Measurements from ENCODE around the gene HEXIM2. TPM values are rescaled to one million over a fixed set of nuclear protein-coding genes. Genes with fewer than 3 reads are reported as not detected.
A peak's percentile ranks its signal among the peaks of the same experiment; 100 is the strongest.

Gene HEXIM2
- total and polyA plus RNA-seq, 2 of the 13 experiments (the other 11 are each of a cell fraction or from before 2014, with no cell fraction given): 27.1 to 32.4 TPM

DNA sequence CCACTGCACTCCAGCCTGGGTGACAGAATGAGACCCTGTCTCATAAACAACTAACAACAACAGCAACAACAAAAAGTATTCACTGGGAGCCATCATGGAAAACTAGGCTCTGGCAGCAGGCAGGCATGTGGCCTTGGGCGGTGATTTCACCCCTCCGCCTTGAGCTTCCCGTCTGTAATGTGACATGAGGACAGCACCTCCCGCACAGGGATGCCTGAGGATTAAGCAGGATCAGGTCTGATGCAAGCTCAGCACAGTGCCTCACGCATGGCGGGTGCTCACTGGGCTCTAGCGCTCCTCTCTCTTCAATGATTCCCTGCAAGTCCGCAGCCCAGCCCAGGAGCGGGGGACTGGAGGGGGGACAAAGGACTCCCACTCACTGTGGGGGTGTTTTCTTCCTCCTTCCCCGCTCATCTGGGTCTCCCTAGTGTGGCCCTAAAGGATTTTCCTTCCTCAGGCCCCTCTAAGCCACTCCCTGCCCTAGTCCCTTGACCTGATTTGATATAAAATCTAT lies 32.2 kb upstream of the HEXIM2 start (continued):
- TF ChIP-seq, protein P1, sequence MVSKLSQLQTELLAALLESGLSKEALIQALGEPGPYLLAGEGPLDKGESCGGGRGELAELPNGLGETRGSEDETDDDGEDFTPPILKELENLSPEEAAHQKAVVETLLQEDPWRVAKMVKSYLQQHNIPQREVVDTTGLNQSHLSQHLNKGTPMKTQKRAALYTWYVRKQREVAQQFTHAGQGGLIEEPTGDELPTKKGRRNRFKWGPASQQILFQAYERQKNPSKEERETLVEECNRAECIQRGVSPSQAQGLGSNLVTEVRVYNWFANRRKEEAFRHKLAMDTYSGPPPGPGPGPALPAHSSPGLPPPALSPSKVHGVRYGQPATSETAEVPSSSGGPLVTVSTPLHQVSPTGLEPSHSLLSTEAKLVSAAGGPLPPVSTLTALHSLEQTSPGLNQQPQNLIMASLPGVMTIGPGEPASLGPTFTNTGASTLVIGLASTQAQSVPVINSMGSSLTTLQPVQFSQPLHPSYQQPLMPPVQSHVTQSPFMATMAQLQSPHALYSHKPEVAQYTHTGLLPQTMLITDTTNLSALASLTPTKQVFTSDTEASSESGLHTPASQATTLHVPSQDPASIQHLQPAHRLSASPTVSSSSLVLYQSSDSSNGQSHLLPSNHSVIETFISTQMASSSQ (IDR thresholded peaks at IDR 0.05; ENCODE audit: low read depth): no peak
- TF ChIP-seq, protein P1 (CRISPR knock-in tag; IDR thresholded peaks at IDR 0.05; ENCODE audit: borderline replicate concordance): 0 out of 2 replicates have a peak, but pooled peaks have one; percentile 27
- TF ChIP-seq KAT8 (CRISPR knock-in tag; IDR thresholded peaks at IDR 0.05) (peak; percentile 72; the same call in 1 of the 2 replicates), TP53 (CRISPR knock-in tag; conservative IDR thresholded peaks at IDR 0.05) (no peak), HIVEP1 (CRISPR knock-in tag; IDR thresholded peaks at IDR 0.05) (peak; percentile 53; the same call in 1 of the 2 replicates), MYC (CRISPR knock-in tag; IDR thresholded peaks at IDR 0.05; ENCODE audit: borderline replicate concordance) (peak; percentile 79; the same call in 1 of the 2 replicates)
- TF ChIP-seq, protein P2, sequence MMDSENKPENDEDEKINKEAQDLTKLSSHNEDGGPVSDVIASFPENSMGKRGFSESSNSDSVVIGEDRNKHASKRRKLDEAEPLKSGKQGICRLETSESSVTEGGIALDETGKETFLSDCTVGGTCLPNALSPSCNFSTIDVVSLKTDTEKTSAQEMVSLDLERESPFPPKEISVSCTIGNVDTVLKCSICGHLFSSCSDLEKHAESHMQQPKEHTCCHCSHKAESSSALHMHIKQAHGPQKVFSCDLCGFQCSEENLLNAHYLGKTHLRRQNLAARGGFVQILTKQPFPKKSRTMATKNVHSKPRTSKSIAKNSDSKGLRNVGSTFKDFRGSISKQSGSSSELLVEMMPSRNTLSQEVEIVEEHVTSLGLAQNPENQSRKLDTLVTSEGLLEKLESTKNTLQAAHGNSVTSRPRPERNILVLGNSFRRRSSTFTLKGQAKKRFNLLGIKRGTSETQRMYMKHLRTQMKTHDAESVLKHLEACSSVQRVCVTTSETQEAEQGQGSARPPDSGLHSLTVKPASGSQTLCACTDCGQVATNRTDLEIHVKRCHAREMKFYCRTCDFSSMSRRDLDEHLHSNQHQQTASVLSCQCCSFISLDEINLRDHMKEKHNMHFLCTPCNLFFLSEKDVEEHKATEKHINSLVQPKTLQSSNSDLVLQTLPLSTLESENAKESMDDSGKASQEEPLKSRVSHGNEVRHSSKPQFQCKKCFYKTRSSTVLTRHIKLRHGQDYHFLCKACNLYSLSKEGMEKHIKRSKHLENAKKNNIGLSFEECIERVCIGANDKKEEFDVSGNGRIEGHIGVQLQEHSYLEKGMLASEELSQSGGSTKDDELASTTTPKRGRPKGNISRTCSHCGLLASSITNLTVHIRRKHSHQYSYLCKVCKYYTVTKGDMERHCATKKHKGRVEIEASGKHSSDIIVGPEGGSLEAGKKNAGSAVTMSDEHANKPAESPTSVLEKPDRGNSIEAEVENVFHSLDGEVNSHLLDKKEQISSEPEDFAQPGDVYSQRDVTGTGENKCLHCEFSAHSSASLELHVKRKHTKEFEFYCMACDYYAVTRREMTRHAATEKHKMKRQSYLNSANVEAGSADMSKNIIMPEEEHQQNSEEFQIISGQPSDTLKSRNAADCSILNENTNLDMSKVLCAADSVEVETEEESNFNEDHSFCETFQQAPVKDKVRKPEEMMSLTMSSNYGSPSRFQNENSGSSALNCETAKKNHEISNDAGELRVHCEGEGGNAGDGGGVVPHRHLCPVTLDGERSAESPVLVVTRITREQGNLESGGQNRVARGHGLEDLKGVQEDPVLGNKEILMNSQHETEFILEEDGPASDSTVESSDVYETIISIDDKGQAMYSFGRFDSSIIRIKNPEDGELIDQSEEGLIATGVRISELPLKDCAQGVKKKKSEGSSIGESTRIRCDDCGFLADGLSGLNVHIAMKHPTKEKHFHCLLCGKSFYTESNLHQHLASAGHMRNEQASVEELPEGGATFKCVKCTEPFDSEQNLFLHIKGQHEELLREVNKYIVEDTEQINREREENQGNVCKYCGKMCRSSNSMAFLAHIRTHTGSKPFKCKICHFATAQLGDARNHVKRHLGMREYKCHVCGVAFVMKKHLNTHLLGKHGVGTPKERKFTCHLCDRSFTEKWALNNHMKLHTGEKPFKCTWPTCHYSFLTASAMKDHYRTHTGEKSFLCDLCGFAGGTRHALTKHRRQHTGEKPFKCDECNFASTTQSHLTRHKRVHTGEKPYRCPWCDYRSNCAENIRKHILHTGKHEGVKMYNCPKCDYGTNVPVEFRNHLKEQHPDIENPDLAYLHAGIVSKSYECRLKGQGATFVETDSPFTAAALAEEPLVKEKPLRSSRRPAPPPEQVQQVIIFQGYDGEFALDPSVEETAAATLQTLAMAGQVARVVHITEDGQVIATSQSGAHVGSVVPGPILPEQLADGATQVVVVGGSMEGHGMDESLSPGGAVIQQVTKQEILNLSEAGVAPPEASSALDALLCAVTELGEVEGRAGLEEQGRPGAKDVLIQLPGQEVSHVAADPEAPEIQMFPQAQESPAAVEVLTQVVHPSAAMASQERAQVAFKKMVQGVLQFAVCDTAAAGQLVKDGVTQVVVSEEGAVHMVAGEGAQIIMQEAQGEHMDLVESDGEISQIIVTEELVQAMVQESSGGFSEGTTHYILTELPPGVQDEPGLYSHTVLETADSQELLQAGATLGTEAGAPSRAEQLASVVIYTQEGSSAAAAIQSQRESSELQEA (CRISPR knock-in tag; IDR thresholded peaks at IDR 0.05; ENCODE audit: not compliant biosample characterization): no peak
- TF ChIP-seq, protein P3, sequence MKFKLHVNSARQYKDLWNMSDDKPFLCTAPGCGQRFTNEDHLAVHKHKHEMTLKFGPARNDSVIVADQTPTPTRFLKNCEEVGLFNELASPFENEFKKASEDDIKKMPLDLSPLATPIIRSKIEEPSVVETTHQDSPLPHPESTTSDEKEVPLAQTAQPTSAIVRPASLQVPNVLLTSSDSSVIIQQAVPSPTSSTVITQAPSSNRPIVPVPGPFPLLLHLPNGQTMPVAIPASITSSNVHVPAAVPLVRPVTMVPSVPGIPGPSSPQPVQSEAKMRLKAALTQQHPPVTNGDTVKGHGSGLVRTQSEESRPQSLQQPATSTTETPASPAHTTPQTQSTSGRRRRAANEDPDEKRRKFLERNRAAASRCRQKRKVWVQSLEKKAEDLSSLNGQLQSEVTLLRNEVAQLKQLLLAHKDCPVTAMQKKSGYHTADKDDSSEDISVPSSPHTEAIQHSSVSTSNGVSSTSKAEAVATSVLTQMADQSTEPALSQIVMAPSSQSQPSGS (CRISPR knock-in tag; IDR thresholded peaks at IDR 0.05): 0 out of 2 replicates have a peak, but pooled peaks have one; percentile 27
- TF ChIP-seq, protein P4, sequence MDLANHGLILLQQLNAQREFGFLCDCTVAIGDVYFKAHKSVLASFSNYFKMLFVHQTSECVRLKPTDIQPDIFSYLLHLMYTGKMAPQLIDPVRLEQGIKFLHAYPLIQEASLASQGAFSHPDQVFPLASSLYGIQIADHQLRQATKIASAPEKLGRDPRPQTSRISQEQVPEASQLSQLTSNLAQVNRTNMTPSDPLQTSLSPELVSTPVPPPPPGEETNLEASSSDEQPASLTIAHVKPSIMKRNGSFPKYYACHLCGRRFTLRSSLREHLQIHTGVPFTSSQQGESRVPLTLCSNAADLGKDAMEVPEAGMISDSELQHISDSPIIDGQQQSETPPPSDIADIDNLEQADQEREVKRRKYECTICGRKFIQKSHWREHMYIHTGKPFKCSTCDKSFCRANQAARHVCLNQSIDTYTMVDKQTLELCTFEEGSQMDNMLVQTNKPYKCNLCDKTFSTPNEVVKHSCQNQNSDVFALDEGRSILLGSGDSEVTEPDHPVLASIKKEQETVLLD (CRISPR knock-in tag; IDR thresholded peaks at IDR 0.05; ENCODE audit: low read depth): no peak
- TF ChIP-seq, protein P5, sequence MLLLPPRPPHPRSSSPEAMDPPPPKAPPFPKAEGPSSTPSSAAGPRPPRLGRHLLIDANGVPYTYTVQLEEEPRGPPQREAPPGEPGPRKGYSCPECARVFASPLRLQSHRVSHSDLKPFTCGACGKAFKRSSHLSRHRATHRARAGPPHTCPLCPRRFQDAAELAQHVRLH (CRISPR knock-in tag; IDR thresholded peaks at IDR 0.05; ENCODE audit: borderline replicate concordance, low read depth): peak; percentile 50; the same call in 1 of the 2 replicates
- TF ChIP-seq, protein P6, sequence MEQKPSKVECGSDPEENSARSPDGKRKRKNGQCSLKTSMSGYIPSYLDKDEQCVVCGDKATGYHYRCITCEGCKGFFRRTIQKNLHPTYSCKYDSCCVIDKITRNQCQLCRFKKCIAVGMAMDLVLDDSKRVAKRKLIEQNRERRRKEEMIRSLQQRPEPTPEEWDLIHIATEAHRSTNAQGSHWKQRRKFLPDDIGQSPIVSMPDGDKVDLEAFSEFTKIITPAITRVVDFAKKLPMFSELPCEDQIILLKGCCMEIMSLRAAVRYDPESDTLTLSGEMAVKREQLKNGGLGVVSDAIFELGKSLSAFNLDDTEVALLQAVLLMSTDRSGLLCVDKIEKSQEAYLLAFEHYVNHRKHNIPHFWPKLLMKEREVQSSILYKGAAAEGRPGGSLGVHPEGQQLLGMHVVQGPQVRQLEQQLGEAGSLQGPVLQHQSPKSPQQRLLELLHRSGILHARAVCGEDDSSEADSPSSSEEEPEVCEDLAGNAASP (CRISPR knock-in tag; IDR thresholded peaks at IDR 0.05; ENCODE audit: borderline replicate concordance): peak; percentile 95
